Gastroesophageal sphincter (tissue), 4 donors: ENCODE data around the gene VOPP1. TPM values are rescaled to one million over a fixed set of nuclear protein-coding genes. Genes with fewer than 3 reads are reported as not detected.
"Not testable (repeated sequence)": the region's sequence is repeated elsewhere in the genome, so short reads cannot be mapped to it uniquely, and the experiment has no call there.

Experiments
- ATAC-seq: fragments of 150-250 bp; one replicate; pipeline ENCODE4 v1.9.1; 2016; ENCODE audit warnings: mild to moderate bottlenecking, moderate library complexity
- H3K27ac ChIP-seq, 4 donors: fragments of 200-600 bp; sonication (generic) in 3 of 4; 1 replicate in 3 of 4; 2 replicates in 1 of 4; pipeline ENCODE4 v1.5.1; 2016 to 2019
- H3K27me3 ChIP-seq: fragments of 200-600 bp; sonication (generic); one replicate; pipeline ENCODE4 v1.5.1; 2019
- H3K36me3 ChIP-seq, 2 donors: fragments of 200-600 bp; sonication (generic); one replicate each; pipeline ENCODE4 v1.5.1; 2019; ENCODE audit warnings: control low read depth in 1 of 2
- H3K4me1 ChIP-seq, 3 donors: fragments of 200-600 bp; sonication (generic); 1 replicate in 2 of 3; 2 replicates in 1 of 3; pipeline ENCODE4 v1.5.1; 2016 to 2019; ENCODE audit warnings: control low read depth in 2 of 3
- H3K4me3 ChIP-seq, 2 donors: fragments of 200-600 bp; sonication (generic); one replicate each; pipeline ENCODE4 v1.5.1; 2019; ENCODE audit warnings: mild to moderate bottlenecking in 1 of 2, moderate library complexity in 1 of 2
- H3K9me3 ChIP-seq, 3 donors: fragments of 200-600 bp; sonication (generic); one replicate each; pipeline ENCODE4 v1.5.1; 2017 to 2019; ENCODE audit warnings: control low read depth in 2 of 3
- CTCF ChIP-seq, 4 experiments: fragments of 200-600 bp in 2 of 4; fragments of 450-650 bp in 2 of 4; sonication (generic) in 1 of 4; IDR thresholded peaks; one replicate each; pipeline ENCODE4 v1.5.1; 2017 to 2019; ENCODE audit warnings: antibody characterized with exemption in 4 of 4, mild to moderate bottlenecking in 2 of 4, moderate library complexity in 2 of 4
- EP300 ChIP-seq: sonication (generic); formaldehyde crosslinking; IDR thresholded peaks from one replicate; pipeline ENCODE4 v1.6.1; 2017; ENCODE audit warnings: antibody characterized with exemption, mild to moderate bottlenecking
- POLR2A ChIP-seq, 2 donors: fragments of 450-650 bp; IDR thresholded peaks; one replicate each; pipeline ENCODE4 v1.6.1; 2017; ENCODE audit warnings: antibody characterized with exemption in 2 of 2, mild to moderate bottlenecking in 2 of 2, moderate library complexity in 1 of 2
- POLR2AphosphoS5 ChIP-seq: sonication (generic); formaldehyde crosslinking; IDR thresholded peaks from one replicate; pipeline ENCODE4 v1.6.1; 2017; ENCODE audit warnings: antibody characterized with exemption
- WGBS, 2 donors: methylation state at CpG; one replicate each; pipeline ENCODE4 v1.1.5; 2018; ENCODE audit warnings: low coverage in 1 of 2; 5-methylcytosine and 5-hydroxymethylcytosine counted together
- total RNA-seq, 4 donors: library from RNA; depleted of rRNA; stranded (reverse); fragments of >200 nt; gene quantifications; one replicate each; pipeline ENCODE4 v1.1.0, GENCODE V29; 2016

The VOPP1 gene
- total RNA-seq, 4 donors from 2014 or later, result 20.5 to 51.6 (median 33.4) TPM

- Histone ChIP-seq H3K36me3 (peaks cover 0 to 40% of the 10 kb centered on the region in 2 donors), H3K27me3 (no peaks in the 10 kb centered on the region), H3K4me1 (no peaks in the 10 kb centered on the region), H3K27ac (no peak overlapping the region), H3K4me3 (no peak overlapping the region), H3K9me3 (no peaks in the 10 kb centered on the region)
- TF ChIP-seq CTCF (IDR thresholded peaks at IDR 0.05), result no peak
- TF ChIP-seq POLR2AphosphoS5, result no peak
- TF ChIP-seq POLR2A (IDR thresholded peaks at IDR 0.05), result no peak
- no peak for TF ChIP-seq EP300
- 86 to 100% methylated on average over 7 of the region's 19 CpGs for WGBS, 2 donors
- ATAC-seq, result no peak
Measured at GRCh38 chr7:55475855-55476803, 96.2 kb downstream of the VOPP1 start.

- Histone ChIP-seq H3K4me1 (no peaks in the 10 kb centered on the region), H3K27me3 (no peaks in the 10 kb centered on the region), H3K9me3 (no peaks in the 10 kb centered on the region), H3K27ac (no peak overlapping the region), H3K36me3 (peaks cover 0 to 38% of the 10 kb centered on the region in 2 donors), H3K4me3 (no peak overlapping the region)
- TF ChIP-seq EP300 (no peak), POLR2A (IDR thresholded peaks at IDR 0.05) (no peak), CTCF (IDR thresholded peaks at IDR 0.05) (no peak), POLR2AphosphoS5 (no peak)
- ATAC-seq, result no peak
- WGBS, 2 donors, result 87% methylated on average over 7 to 15 of the region's 22 CpGs
Measured at GRCh38 chr7:55474944-55475854, 97.1 kb downstream of the VOPP1 start.

GRCh38 chr7:55473932-55474331 lies 98.4 kb downstream of the VOPP1 start:
- Histone ChIP-seq H3K27me3 (no peaks in the 10 kb centered on the region), H3K4me3 (no peak overlapping the region), H3K9me3 (no peaks in the 10 kb centered on the region), H3K36me3 (peaks cover 0 to 48% of the 10 kb centered on the region in 2 donors), H3K27ac (no peak overlapping the region), H3K4me1 (no peaks in the 10 kb centered on the region)
- WGBS, 2 donors, result 100% methylated on average over 3 of the region's 10 CpGs; no CpG with 5 or more reads in 1 of the 2 donors
- no peak for ATAC-seq
- TF ChIP-seq EP300 (no peak), CTCF (IDR thresholded peaks at IDR 0.05) (no peak), POLR2A (IDR thresholded peaks at IDR 0.05) (no peak), POLR2AphosphoS5 (no peak)

GRCh38 chr7:55472928-55473725 lies 99.2 kb downstream of the VOPP1 start:
- H3K27ac ChIP-seq, result no peak overlapping the region
- H3K36me3 ChIP-seq, result peaks cover 0 to 56% of the 10 kb centered on the region in 2 donors
- no peak for ATAC-seq
- 100% methylated on average over 1 of the region's 25 CpGs; no CpG with 5 or more reads in 1 of the 2 donors for WGBS, 2 donors
- H3K27me3 ChIP-seq, result no peaks in the 10 kb centered on the region
- H3K9me3 ChIP-seq, result no peaks in the 10 kb centered on the region
- TF ChIP-seq POLR2AphosphoS5 (no peak), POLR2A (IDR thresholded peaks at IDR 0.05) (no peak), CTCF (IDR thresholded peaks at IDR 0.05) (no peak), EP300 (no peak)
- H3K4me3 ChIP-seq, result no peak overlapping the region
- no peaks in the 10 kb centered on the region for H3K4me1 ChIP-seq

- ATAC-seq, H3K27ac ChIP-seq, H3K4me3 ChIP-seq, H3K9me3 ChIP-seq, H3K4me1 ChIP-seq, H3K27me3 ChIP-seq: not testable (repeated sequence)
- WGBS, 2 donors, result no CpG with 5 or more reads among the region's 14 CpGs
- H3K36me3 ChIP-seq, result peaks cover 0 to 57% of the 10 kb centered on the region in 2 donors
Measured at GRCh38 chr7:55472406-55472805, 99.9 kb downstream of the VOPP1 start.

- H3K27ac ChIP-seq, ATAC-seq, H3K9me3 ChIP-seq, H3K4me1 ChIP-seq, H3K4me3 ChIP-seq, H3K27me3 ChIP-seq: not testable (repeated sequence)
- no CpG with 5 or more reads among the region's 9 CpGs for WGBS, 2 donors
- H3K36me3 ChIP-seq, result peaks cover 0 to 60% of the 10 kb centered on the region in 2 donors
Measured at GRCh38 chr7:55471594-55471993, 100.7 kb downstream of the VOPP1 start.
